IMR-90 (cell line): ENCODE measurements around the gene CDC42EP2. TPM values are rescaled to one million over a fixed set of nuclear protein-coding genes. Genes with fewer than 3 reads are reported as not detected.

ENCODE experiments used
- ATAC-seq: fragments of 200-7000 bp; cut with Tn5 transposase; 2 replicates; pipeline ENCODE4 v1.9.1; 2020; ENCODE audit warnings: low read depth, mild to moderate bottlenecking, moderate library complexity
- BruUV-seq: library from RNA; stranded (reverse); fragments of 400-500 nt; replicated peaks from 2 replicates; lab custom pipeline; 2021; lab: Mats Ljungman, UMichigan
- CTCF ChIA-PET: fragments of 300-600 bp; formaldehyde crosslinking; extraction: SDS; loops from one replicate; lab custom pipeline; 2021; ENCODE audit warnings: antibody characterized with exemption; lab: Yijun Ruan, JAX
- POLR2A ChIA-PET: fragments of 300-600 bp; sonication (Branson Sonifier 250); formaldehyde crosslinking; loops from one replicate; lab custom pipeline; 2022; ENCODE audit warnings: antibody characterized with exemption; ENCODE audit not compliant: unreplicated experiment; lab: Charles Lee
- DNase-seq: peaks from one replicate; pipeline ENCODE4 v3.0.0; 2013
- H2AFZ ChIP-seq: replicated peaks from 2 replicates; pipeline ENCODE3; 2013; ENCODE audit warnings: low read length, mild to moderate bottlenecking; ENCODE audit not compliant: poor library complexity
- H2AK5ac ChIP-seq: 2 replicates; pipeline ENCODE4 v1.6.1; 2013; ENCODE audit warnings: low read depth, low read length, inconsistent platforms
- H2AK9ac ChIP-seq: replicated peaks from 2 replicates; pipeline ENCODE3; 2013; ENCODE audit warnings: mild to moderate bottlenecking, low read depth, low read length, moderate library complexity; ENCODE audit not compliant: poor library complexity
- H2BK120ac ChIP-seq: 2 replicates; pipeline ENCODE4 v1.6.1; 2013; ENCODE audit warnings: low read depth, low read length, inconsistent platforms
- H2BK15ac ChIP-seq: 3 replicates; pipeline ENCODE4 v1.6.1; 2013; ENCODE audit warnings: low read depth, low read length, inconsistent platforms
- H2BK20ac ChIP-seq: 2 replicates; pipeline ENCODE4 v1.6.1; 2013; ENCODE audit warnings: low read depth, mild to moderate bottlenecking, inconsistent platforms, low read length, moderate library complexity
- H2BK5ac ChIP-seq: 2 replicates; pipeline ENCODE4 v1.6.1; 2013; ENCODE audit warnings: mild to moderate bottlenecking, low read depth, low read length, inconsistent platforms; ENCODE audit not compliant: poor library complexity, severe bottlenecking
- H3K14ac ChIP-seq: replicated peaks from 2 replicates; pipeline ENCODE4 v1.6.1; 2013; ENCODE audit warnings: low read depth, low read length, inconsistent platforms
- H3K18ac ChIP-seq: 2 replicates; pipeline ENCODE4 v1.6.1; 2013; ENCODE audit warnings: low read depth, low read length, control low read depth
- H3K23ac ChIP-seq: 2 replicates; pipeline ENCODE4 v1.6.1; 2013; ENCODE audit warnings: low read depth, low read length, inconsistent platforms
- H3K27ac ChIP-seq: 2 replicates; pipeline ENCODE4 v1.5.1; 2013; ENCODE audit warnings: mild to moderate bottlenecking, control low read depth, low read length; ENCODE audit not compliant: insufficient read depth
- H3K27me3 ChIP-seq: 2 replicates; pipeline ENCODE4 v1.6.1; 2013; ENCODE audit warnings: low read length; ENCODE audit not compliant: control insufficient read depth, insufficient read depth
- H3K36me3 ChIP-seq: 2 replicates; pipeline ENCODE4 v1.6.1; 2013; ENCODE audit warnings: low read length, mixed read lengths; ENCODE audit not compliant: control insufficient read depth, insufficient read depth
- H3K4ac ChIP-seq: 2 replicates; pipeline ENCODE4 v1.6.1; 2013; ENCODE audit warnings: low read depth, low read length, inconsistent platforms
- H3K4me1 ChIP-seq: 2 replicates; pipeline ENCODE4 v1.6.1; 2013; ENCODE audit warnings: low read length, mixed read lengths; ENCODE audit not compliant: control insufficient read depth, insufficient read depth
- H3K4me2 ChIP-seq: 2 replicates; pipeline ENCODE4 v1.6.1; 2013; ENCODE audit warnings: low read depth, mild to moderate bottlenecking, control low read depth, low read length, moderate library complexity
- H3K4me3 ChIP-seq: 2 replicates; pipeline ENCODE4 v1.5.1; 2013; ENCODE audit warnings: low read depth, mild to moderate bottlenecking, control low read depth, low read length, moderate library complexity; ENCODE audit not compliant: insufficient read depth
- H3K56ac ChIP-seq: 2 replicates; pipeline ENCODE4 v1.6.1; 2013; ENCODE audit warnings: low read length, inconsistent platforms; ENCODE audit not compliant: insufficient read depth; ENCODE audit errors: extremely low read depth
- H3K79me1 ChIP-seq, 2 experiments: 2 replicates each; pipeline ENCODE4 v1.6.1; 2013; ENCODE audit warnings: low read length in 2 of 2, inconsistent platforms in 1 of 2, low read depth in 1 of 2
- H3K9ac ChIP-seq: 2 replicates; pipeline ENCODE4 v1.6.1; 2013; ENCODE audit warnings: low read depth, low read length, control low read depth
- H3K9me1 ChIP-seq: 2 replicates; pipeline ENCODE4 v1.6.1; 2013; ENCODE audit warnings: low read length, inconsistent platforms; ENCODE audit not compliant: insufficient read depth
- H3K9me3 ChIP-seq: 2 replicates; pipeline ENCODE4 v1.6.1; 2013; ENCODE audit warnings: low read length; ENCODE audit not compliant: control insufficient read depth, insufficient read depth
- H4K20me1 ChIP-seq: 2 replicates; pipeline ENCODE4 v1.6.1; 2013; ENCODE audit warnings: low read length, inconsistent platforms; ENCODE audit not compliant: insufficient read depth
- H4K5ac ChIP-seq: 2 replicates; pipeline ENCODE4 v1.6.1; 2013; ENCODE audit warnings: mild to moderate bottlenecking, low read depth, low read length, control low read depth
- H4K8ac ChIP-seq, 2 experiments: 2 replicates each; pipeline ENCODE4 v1.6.1; 2013; ENCODE audit warnings: low read depth in 2 of 2, low read length in 2 of 2, control low read depth in 1 of 2, inconsistent platforms in 1 of 2
- H4K91ac ChIP-seq: 2 replicates; pipeline ENCODE4 v1.6.1; 2013; ENCODE audit warnings: low read depth, low read length, inconsistent platforms; ENCODE audit not compliant: insufficient read depth
- BHLHE40 ChIP-seq: fragments of 150-350 bp; IDR thresholded peaks from 2 replicates; pipeline ENCODE4 v1.6.1; 2016; ENCODE audit warnings: mild to moderate bottlenecking, low read depth, low read length
- CEBPB ChIP-seq: IDR thresholded peaks from 2 replicates; pipeline ENCODE4 v1.6.1; 2012; ENCODE audit warnings: low read depth, low read length, improper control_type of control experiment
- CHD1 ChIP-seq: IDR thresholded peaks from 2 replicates; pipeline ENCODE4 v1.6.1; 2012; ENCODE audit warnings: low read depth, low read length, improper control_type of control experiment
- CTCF ChIP-seq: conservative IDR thresholded peaks from 2 replicates; pipeline ENCODE4 v1.5.1; 2012; ENCODE audit warnings: mild to moderate bottlenecking, low read depth, low read length, improper control_type of control experiment
- FOS ChIP-seq: fragments of 150-350 bp; IDR thresholded peaks from 2 replicates; pipeline ENCODE4 v1.6.1; 2016; ENCODE audit warnings: low read depth, low read length
- MAFK ChIP-seq: IDR thresholded peaks from 2 replicates; pipeline ENCODE4 v1.6.1; 2012; ENCODE audit warnings: low read depth, low read length, improper control_type of control experiment
- MAZ ChIP-seq: IDR thresholded peaks from 2 replicates; pipeline ENCODE4 v1.6.1; 2012; ENCODE audit warnings: low read depth, mild to moderate bottlenecking, low read length, improper control_type of control experiment, moderate library complexity, borderline replicate concordance
- MXI1 ChIP-seq: IDR thresholded peaks from 2 replicates; pipeline ENCODE4 v1.6.1; 2012; ENCODE audit warnings: low read depth, mild to moderate bottlenecking, low read length, moderate library complexity, borderline replicate concordance
- NFE2L2 ChIP-seq: fragments of 150-350 bp; IDR thresholded peaks from 2 replicates; pipeline ENCODE4 v1.6.1; 2016; ENCODE audit warnings: low read depth, mild to moderate bottlenecking, low read length
- POLR2A ChIP-seq: IDR thresholded peaks from 2 replicates; pipeline ENCODE4 v1.6.1; 2012; ENCODE audit warnings: mild to moderate bottlenecking, low read depth, low read length
- RAD21 ChIP-seq: IDR thresholded peaks from 2 replicates; pipeline ENCODE4 v1.6.1; 2012; ENCODE audit warnings: low read length, improper control_type of control experiment
- RCOR1 ChIP-seq: IDR thresholded peaks from 2 replicates; pipeline ENCODE4 v1.6.1; 2012; ENCODE audit warnings: mild to moderate bottlenecking, low read length, improper control_type of control experiment; ENCODE audit not compliant: insufficient replicate concordance
- RFX5 ChIP-seq: IDR thresholded peaks from 2 replicates; pipeline ENCODE4 v1.8.0; 2012; ENCODE audit warnings: low read depth, mild to moderate bottlenecking, low read length, moderate library complexity
- SMC3 ChIP-seq: fragments of 150-350 bp; IDR thresholded peaks from 2 replicates; pipeline ENCODE4 v1.6.1; 2016; ENCODE audit warnings: low read depth, mild to moderate bottlenecking, antibody characterized with exemption, low read length, moderate library complexity
- USF2 ChIP-seq: fragments of 150-350 bp; IDR thresholded peaks from 2 replicates; pipeline ENCODE4 v1.6.1; 2017; ENCODE audit warnings: mild to moderate bottlenecking, antibody characterized with exemption, low read length, low read depth
- WGBS, 2 experiments: methylation state at CpG; one replicate each; pipeline versions ENCODE4 v1.1.5 to v1.1.7; 2013; ENCODE audit warnings: missing lambda C conversion rate in 2 of 2; ENCODE audit not compliant: insufficient read length in 1 of 2; ENCODE audit errors: extremely low coverage in 2 of 2; 5-methylcytosine and 5-hydroxymethylcytosine counted together
- dilution Hi-C: fragments of 300-500 bp; cut with HindIII; formaldehyde crosslinking; loops from one replicate; pipeline ENCODE4 v1.14.3; 2018; ENCODE audit warnings: low sequenced_read_pairs; ENCODE audit not compliant: unreplicated experiment
- in situ Hi-C: fragments of 300-500 bp; cut with MboI; formaldehyde crosslinking; loops from 3 replicates; pipeline ENCODE4 v1.14.3; 2019; ENCODE audit warnings: low sequenced_read_pairs, inconsistent platforms, mixed read lengths
- intact Hi-C: fragments of 100-400 bp; cut with micrococcal nuclease; formaldehyde crosslinking; loops from 2 replicates; pipeline ENCODE4 v1.10.0; 2022
- polyA plus RNA-seq, 3 experiments: library from polyadenylated mRNA; depleted of rRNA; stranded (reverse); fragments of >200 nt; gene quantifications; 2 replicates each; pipeline ENCODE4 v1.2.3, GENCODE V29; 2012; ENCODE audit warnings: low replicate concordance in 1 of 3
- total RNA-seq: library from RNA; depleted of rRNA; stranded (reverse); fragments of >200 nt; gene quantifications from 2 replicates; pipeline ENCODE4 v1.2.3, GENCODE V29; 2012
- TF ChIP-seq, protein P1 (sequence below): fragments of 150-350 bp; IDR thresholded peaks from 2 replicates; pipeline ENCODE4 v1.6.1; 2016; ENCODE audit warnings: low read depth, mild to moderate bottlenecking, low read length, moderate library complexity, borderline replicate concordance

Gene CDC42EP2
- total and polyA plus RNA-seq, 2 of the 4 experiments (the other 2 are of a cell fraction): 5.2 to 27.5 TPM

DNA sequence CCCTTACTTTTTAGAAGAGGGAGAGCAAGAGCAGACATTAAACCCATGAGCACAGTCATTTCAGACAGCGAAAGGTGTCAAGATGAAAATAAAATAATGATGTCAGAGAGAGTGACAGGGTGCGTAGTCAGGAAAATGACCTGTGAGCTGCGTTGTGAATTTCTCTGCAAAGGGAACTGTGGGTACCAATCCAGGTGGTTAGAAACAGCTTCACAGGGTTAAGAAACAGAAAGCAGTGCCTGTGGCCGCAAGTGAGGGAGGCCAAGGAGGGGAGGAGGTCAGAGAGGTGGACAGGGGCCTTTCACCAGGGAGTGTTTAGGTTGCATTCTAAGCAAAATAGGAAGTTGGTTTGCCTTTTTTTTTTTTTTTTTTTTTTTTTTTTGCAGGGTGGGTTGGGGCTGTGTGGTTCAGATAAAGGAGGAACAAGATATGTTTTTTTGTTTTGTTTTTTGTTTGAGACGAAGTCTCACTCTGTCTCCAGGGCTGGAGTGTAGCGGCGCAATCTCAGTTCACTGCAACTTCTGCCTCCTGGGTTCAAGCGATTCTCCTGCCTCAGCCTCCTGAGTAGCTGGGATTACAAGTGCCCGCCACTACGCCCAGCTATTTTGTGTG is 47.8 kb downstream of the CDC42EP2 start:
- Histone ChIP-seq H3K27me3 (peaks cover 6% of the 10 kb centered on the region), H3K9ac (no peak overlapping the region), H3K27ac (no peak overlapping the region), H2BK5ac (no peak overlapping the region), H3K79me1 (peaks cover 0 to 6% of the 10 kb centered on the region in 2 experiments; a peak in 1 of 4 replicates), H3K4me2 (no peak overlapping the region), H2AFZ (no peak overlapping the region), H4K91ac (no peak overlapping the region), H4K8ac (no peak overlapping the region), H3K36me3 (no peaks in the 10 kb centered on the region), H2BK15ac (no peak overlapping the region), H2AK9ac (no peak overlapping the region), H3K18ac (no peak overlapping the region), H2BK20ac (no peak overlapping the region), H4K5ac (no peak overlapping the region), H3K56ac (no peak overlapping the region), H3K23ac (no peak overlapping the region), H3K9me1 (no peaks in the 10 kb centered on the region; the same call in 1 of the 2 replicates), H2BK120ac (no peak overlapping the region), H3K14ac (no peak overlapping the region), H3K4ac (no peak overlapping the region), H3K9me3 (no peaks in the 10 kb centered on the region), H3K4me1 (no peaks in the 10 kb centered on the region; the same call in 1 of the 2 replicates), H2AK5ac (no peak overlapping the region), H3K4me3 (no peak overlapping the region), H4K20me1 (no peaks in the 10 kb centered on the region)
- ATAC-seq (no peak), DNase-seq (no peak)
- no peak for TF ChIP-seq MAFK
- TF ChIP-seq, protein P1, sequence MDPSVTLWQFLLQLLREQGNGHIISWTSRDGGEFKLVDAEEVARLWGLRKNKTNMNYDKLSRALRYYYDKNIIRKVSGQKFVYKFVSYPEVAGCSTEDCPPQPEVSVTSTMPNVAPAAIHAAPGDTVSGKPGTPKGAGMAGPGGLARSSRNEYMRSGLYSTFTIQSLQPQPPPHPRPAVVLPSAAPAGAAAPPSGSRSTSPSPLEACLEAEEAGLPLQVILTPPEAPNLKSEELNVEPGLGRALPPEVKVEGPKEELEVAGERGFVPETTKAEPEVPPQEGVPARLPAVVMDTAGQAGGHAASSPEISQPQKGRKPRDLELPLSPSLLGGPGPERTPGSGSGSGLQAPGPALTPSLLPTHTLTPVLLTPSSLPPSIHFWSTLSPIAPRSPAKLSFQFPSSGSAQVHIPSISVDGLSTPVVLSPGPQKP: no peak
- no peak for TF ChIP-seq USF2
- no peak for TF ChIP-seq NFE2L2
- no peak for TF ChIP-seq SMC3
- TF ChIP-seq RCOR1: no peak
- no peak for TF ChIP-seq FOS
- no peak for TF ChIP-seq CEBPB
- no peak for TF ChIP-seq BHLHE40
- no peak for TF ChIP-seq RFX5
- no peak for TF ChIP-seq MAZ
- TF ChIP-seq POLR2A: no peak
- TF ChIP-seq CTCF: no peak
- no peak for TF ChIP-seq MXI1
- no peak for TF ChIP-seq RAD21
- TF ChIP-seq CHD1: no peak
- dilution Hi-C loops (no loop called here), in situ Hi-C loops (no loop called here), intact Hi-C loops (no loop called here)
- ChIA-PET CTCF (no interaction called here), POLR2A (no interaction called here)
- 79% methylated on average over 6 of the region's 10 CpGs; no CpG with 5 or more reads in 1 of the 2 experiments for WGBS, 2 experiments
- no TSS peak for BruUV-seq
